Erythroblast (primary cell): ENCODE results near the gene ZNF284.

Source experiments
- GATA1 ChIP-seq: IDR thresholded peaks from 2 replicates; pipeline ENCODE4 v1.6.1; 2011; ENCODE audit warnings: low read depth, mild to moderate bottlenecking, control low read depth, low read length, moderate library complexity
- POLR2A ChIP-seq: IDR thresholded peaks from 2 replicates; pipeline ENCODE4 v1.6.1; 2011; ENCODE audit warnings: mild to moderate bottlenecking, low read length

- TF ChIP-seq POLR2A (no peak), GATA1 (no peak)
These were observed 47.1 kb upstream of the ZNF284 start for GRCh38 chr19:44024900-44025216.
